ELR (cell line): ENCODE data around the gene BMP8A.
"Not testable (repeated sequence)": the region's sequence is repeated elsewhere in the genome, so short reads cannot be mapped to it uniquely, and the experiment has no call there.

ENCODE experiments used
- DNase-seq: peaks from one replicate; pipeline ENCODE4 v3.0.0-alpha.2; 2015; ENCODE audit warnings: low read depth

BMP8A gene

DNA sequence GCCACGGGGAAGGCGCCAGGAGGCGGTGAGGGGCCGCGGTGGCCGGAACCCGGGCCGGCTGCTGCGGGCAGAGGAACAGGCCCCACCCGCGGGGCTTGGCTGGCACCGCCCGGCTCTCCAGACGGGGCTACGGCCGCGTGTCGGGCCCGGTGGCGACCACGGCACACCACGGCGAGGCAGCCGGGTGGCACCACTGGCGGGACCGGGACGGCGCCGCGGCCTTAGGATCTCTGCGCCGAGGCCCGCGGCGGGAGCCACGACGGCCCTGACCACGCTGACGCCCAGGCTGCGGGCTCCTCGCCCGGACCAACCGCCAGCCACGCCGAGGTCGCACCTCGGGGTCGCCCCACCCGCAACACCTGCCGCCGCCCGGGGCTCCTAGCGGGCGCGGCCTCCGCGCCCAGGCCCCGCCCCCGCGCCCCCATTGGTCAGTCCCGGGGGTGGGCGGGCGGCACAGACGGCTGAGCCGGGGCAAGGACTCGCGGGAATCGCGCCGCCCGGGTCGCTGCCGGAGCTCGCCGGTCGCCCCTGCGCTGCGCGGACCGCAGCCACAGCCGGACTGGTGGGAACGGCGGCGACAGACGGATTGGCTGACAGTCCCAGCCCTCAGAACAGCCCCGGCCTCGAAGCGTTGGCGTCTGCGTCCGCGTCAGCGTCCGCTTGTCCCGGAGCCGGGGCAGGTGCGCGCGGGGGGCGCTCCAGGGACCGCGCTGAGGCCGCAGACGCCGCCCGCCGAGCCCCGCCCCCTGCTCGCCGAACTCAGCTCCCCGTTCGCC lies at the start of gene BMP8A:
BMP8A (plus strand) TSS at position 491 of the 776 bp plus-strand sequence. CDS start 356 bp downstream, outside the sequence.
- DNase-seq, result peak; percentile 51

DNA sequence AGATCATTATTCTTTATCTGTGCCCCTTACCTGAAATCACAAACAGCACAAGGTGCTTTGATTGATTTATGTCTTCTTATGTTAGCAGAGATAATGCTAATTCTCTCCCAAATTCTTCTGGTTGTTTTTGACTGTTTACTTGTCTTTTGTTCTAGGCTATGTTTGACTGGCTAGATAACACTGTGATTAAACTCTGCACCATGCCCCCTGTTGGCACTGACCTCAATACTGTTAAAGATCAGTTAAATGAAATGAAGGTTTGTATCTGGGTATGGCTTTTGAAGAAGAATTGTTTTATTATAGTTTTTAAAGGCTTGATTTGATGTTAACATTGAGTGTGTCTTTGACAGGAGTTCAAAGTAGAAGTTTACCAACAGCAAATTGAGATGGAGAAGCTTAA lies 49.6 kb upstream of the BMP8A start:
- DNase-seq, result no peak

- DNase-seq, result no peak
Measured at GRCh38 chr1:39445573-39445972, 45.9 kb upstream of the BMP8A start.

GRCh38 chr1:39446986-39447567 lies 44.4 kb upstream of the BMP8A start:
- no peak for DNase-seq

GRCh38 chr1:39450041-39450440 lies 41.4 kb upstream of the BMP8A start:
- DNase-seq, result not testable (repeated sequence)

GRCh38 chr1:39450956-39451606 lies 40.4 kb upstream of the BMP8A start:
- peak; percentile 84 for DNase-seq

- no peak for DNase-seq
Measured at GRCh38 chr1:39452081-39452480, 39.4 kb upstream of the BMP8A start.

GRCh38 chr1:39452540-39452939 lies 38.9 kb upstream of the BMP8A start:
- DNase-seq, result no peak

- no peak for DNase-seq
Measured at GRCh38 chr1:39453603-39454002, 37.8 kb upstream of the BMP8A start.

GRCh38 chr1:39458991-39459390 lies 32.4 kb upstream of the BMP8A start:
- DNase-seq, result no peak

- peak; percentile 63 for DNase-seq
Measured at GRCh38 chr1:39462074-39462473, 29.4 kb upstream of the BMP8A start.

DNA sequence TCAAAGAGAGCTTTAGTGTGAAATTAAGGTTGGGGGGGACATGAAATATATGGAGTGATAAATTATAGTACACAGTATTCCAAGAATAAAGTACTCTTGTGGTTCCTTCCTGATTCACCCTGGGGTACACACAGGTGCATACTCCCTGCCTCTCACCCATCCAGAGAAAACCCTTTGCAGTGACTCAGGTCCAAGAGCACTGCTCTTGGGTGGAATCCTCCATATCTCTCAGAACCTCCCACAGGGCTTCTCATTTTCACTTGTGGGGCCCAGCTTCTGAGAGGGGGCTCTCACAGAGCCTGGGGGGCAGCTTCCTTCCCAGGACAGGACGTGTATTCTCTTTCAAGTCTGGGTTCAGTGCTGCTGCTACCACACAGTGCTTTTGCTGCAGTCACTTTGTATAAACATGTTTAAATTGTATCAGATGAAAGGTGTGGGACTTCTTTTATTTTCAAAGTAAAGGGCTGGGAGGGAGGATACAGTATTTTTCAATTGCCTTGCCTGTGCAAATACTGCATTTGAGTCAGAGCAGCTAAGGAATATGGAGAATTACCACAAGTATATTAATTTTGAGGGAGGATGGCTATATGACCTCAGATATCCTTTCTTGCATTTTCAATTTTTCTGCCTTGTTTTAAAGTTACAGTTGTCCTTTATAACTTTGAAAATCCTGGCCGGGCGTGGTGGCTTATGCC lies 24.9 kb upstream of the BMP8A start:
- no peak for DNase-seq

- DNase-seq, result not testable (repeated sequence)
Measured at GRCh38 chr1:39467108-39467720, 24.2 kb upstream of the BMP8A start.

DNA sequence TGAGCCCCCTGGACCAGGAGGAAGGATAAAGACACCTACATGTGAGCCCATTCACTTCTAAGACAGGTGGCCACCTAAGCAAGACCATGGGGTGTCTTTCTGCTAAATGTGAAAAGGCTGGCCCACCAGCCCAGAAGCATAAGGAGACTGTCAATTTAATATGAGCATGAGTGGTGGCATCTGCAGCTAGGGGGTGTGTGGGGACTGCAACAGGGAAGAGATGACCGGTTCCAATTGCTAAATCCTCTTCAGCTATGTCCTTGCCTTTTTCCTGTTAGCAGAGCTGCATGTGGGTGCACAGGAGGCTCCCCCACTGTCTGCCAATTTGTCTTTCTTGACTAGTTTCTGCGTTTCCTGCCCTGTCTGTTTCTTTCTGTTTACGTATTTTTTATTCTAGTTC lies 22.3 kb upstream of the BMP8A start:
- DNase-seq, result no peak

GRCh38 chr1:39470040-39470439 lies 21.4 kb upstream of the BMP8A start:
- DNase-seq, result no peak

DNA sequence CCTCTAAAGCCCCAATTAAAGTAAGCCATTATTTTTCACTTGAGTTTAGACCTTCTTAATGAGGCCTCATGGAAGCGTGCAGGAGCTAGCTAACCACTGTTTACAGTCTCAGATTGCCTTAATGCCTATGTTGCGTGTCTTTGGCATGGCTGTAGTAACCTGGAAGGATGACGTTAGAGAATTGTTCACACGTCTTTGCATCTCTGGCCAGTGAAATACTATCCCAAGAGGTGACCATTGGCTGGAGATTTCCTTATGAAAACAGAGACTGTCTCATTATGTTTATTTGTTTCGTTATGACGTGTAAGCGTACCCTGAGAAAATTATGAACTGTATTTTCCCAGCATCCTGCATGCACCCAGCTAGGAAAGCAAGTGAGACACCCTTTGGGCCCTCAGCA lies 18.6 kb upstream of the BMP8A start:
- no peak for DNase-seq

DNA sequence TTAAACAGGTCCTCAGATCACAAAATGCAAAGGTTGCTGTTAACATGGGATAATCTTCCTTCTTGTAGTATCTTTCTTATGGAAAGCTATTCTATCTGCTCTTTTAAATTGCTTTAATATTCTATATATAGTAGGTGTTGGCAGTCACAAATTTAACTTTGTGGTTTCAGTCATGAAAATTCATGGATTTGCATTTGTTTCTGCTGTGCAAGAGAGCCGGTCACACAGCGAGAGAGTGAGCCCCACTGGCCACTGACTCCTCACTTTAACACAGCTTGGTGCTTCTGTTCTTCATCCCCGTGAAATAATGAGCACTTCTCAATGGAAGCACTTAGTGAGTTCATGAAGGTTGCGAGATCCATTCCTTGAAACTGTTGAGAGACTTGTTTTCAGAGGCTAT lies 18.1 kb upstream of the BMP8A start:
- DNase-seq, result no peak

- DNase-seq, result no peak
Measured at GRCh38 chr1:39474810-39475209, 16.6 kb upstream of the BMP8A start.

GRCh38 chr1:39475551-39475950 lies 15.9 kb upstream of the BMP8A start:
- not testable (repeated sequence) for DNase-seq

DNA sequence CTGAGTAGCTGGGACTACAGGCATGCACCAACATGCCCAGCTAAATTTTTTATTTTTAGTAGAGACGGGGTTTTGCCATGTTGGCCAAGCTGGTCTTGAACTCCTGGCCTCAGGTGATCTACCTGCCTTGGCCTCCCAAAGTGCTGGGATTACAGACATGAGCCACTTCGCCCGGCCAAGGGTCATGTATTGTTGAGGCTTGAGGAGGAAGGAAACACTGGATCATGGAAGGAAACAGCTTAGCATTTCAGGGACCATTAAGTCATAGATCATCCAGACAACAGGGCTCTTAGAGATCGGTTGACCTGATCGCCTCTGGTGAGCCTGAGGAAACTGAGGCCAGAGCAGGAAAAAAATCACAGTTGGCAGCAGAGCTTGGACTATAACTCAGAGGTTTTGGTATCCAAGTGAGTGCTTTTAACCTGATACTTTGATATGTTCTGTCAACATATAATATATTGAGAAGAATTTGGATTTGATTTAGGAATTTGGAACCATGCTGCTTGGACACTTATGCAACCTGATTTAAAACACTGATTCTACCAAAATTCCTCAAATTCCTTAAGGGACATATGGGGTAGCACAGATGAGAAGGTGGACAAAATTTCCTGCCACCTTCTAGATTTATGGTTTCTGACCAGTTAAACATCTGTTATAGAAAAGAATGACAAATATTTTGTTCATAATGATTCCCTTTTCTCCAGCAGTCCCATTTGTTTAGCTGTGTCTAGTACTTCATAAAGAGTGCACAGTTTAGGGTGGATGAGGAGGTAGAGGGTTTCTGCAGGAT lies 13.1 kb upstream of the BMP8A start:
- no peak for DNase-seq

DNA sequence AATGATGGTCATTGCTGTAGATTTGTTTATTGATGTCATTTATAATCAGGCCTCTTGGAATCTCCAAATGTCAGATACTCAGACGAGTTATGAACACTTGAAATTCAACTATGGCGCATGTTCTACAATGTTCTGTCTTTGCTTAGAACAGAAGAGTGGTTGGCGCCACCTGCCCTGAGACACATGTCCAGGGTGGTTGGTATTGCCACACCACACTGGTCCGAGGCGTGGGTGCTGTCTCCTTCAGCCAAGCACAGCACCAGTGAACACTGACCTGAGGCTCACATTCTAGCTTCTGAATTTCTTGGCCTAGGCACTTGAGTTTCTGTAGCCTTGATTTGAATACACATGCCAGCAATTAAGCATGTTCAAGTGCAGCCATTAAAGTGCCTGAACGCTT lies 10.1 kb upstream of the BMP8A start:
- no peak for DNase-seq
